Thyroid gland (tissue), 4 donors: Measurements from ENCODE around the gene NAA30.

Experiments used
- POLR2A ChIP-seq, 2 donors: fragments of 450-650 bp; IDR thresholded peaks; one replicate each; pipeline ENCODE4 v1.6.1; 2017; ENCODE audit warnings: antibody characterized with exemption in 2 of 2, mild to moderate bottlenecking in 2 of 2, moderate library complexity in 1 of 2
- TF ChIP-seq, protein P1 (sequence below), 6 experiments: fragments of 200-600 bp in 3 of 6; fragments of 450-650 bp in 3 of 6; sonication (generic) in 3 of 6; IDR thresholded peaks; one replicate each; pipeline ENCODE4 v1.5.1; 2016 to 2019; ENCODE audit warnings: antibody characterized with exemption in 6 of 6, mild to moderate bottlenecking in 2 of 6, inconsistent platforms in 1 of 6, moderate library complexity in 1 of 6

DNA sequence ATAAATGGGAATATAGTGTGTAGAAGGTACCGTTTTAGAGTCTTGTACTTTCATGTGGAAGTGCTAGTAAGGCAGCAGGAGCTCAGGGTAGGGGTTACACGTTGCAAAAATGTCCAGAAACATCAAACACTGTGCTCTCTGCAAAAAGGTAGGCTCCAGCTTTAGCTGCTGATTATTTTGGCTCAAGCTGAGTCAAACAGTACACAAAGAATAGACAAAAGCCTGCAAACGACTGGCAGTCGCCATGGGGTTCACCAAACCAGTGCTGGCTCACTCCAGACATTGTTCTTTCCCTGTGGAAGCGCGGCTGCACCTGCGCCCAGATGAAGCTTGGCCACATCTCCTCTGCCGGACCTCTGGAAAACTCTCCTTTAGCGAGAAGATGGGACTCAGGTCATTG lies 45.3 kb upstream of the NAA30 start:
- TF ChIP-seq, protein P1, sequence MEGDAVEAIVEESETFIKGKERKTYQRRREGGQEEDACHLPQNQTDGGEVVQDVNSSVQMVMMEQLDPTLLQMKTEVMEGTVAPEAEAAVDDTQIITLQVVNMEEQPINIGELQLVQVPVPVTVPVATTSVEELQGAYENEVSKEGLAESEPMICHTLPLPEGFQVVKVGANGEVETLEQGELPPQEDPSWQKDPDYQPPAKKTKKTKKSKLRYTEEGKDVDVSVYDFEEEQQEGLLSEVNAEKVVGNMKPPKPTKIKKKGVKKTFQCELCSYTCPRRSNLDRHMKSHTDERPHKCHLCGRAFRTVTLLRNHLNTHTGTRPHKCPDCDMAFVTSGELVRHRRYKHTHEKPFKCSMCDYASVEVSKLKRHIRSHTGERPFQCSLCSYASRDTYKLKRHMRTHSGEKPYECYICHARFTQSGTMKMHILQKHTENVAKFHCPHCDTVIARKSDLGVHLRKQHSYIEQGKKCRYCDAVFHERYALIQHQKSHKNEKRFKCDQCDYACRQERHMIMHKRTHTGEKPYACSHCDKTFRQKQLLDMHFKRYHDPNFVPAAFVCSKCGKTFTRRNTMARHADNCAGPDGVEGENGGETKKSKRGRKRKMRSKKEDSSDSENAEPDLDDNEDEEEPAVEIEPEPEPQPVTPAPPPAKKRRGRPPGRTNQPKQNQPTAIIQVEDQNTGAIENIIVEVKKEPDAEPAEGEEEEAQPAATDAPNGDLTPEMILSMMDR (IDR thresholded peaks at IDR 0.05), result no peak
- no peak for TF ChIP-seq POLR2A (IDR thresholded peaks at IDR 0.05)
